ENCODE measurements around the gene SUPT5H. TPM values are rescaled to one million over a fixed set of nuclear protein-coding genes. Genes with fewer than 3 reads are reported as not detected.
A peak's percentile ranks its signal among the peaks of the same experiment; 100 is the strongest.

Gene SUPT5H
- total and polyA plus RNA-seq, 2 of the 13 experiments (the other 11 are each of a cell fraction or from before 2014, with no cell fraction given) = 48.2 to 51.7 TPM

GRCh38 chr19:39502640-39503417, 57.4 kb downstream of the SUPT5H start (continued):
- TF ChIP-seq KAT7 (CRISPR knock-in tag; IDR thresholded peaks at IDR 0.05; ENCODE audit: borderline replicate concordance) (no peak), ZNF484 (CRISPR knock-in tag; IDR thresholded peaks at IDR 0.05; ENCODE audit: borderline replicate concordance, low read depth) (peak; percentile 90), ONECUT2 (CRISPR knock-in tag; IDR thresholded peaks at IDR 0.05) (no peak), MED1 (CRISPR knock-in tag; IDR thresholded peaks at IDR 0.05) (peak; percentile 73; the same call in 1 of the 2 replicates), ZSCAN20 (CRISPR knock-in tag; IDR thresholded peaks at IDR 0.05; ENCODE audit: borderline replicate concordance) (peak; percentile 99), PAXIP1 (CRISPR knock-in tag; conservative IDR thresholded peaks at IDR 0.05) (no peak), ZNF44 (CRISPR knock-in tag; IDR thresholded peaks at IDR 0.05) (peak; percentile 46; the same call in 1 of the 2 replicates), ZFP1 (CRISPR knock-in tag; IDR thresholded peaks at IDR 0.05) (no peak), ZNF101 (CRISPR knock-in tag; IDR thresholded peaks at IDR 0.05; ENCODE audit: borderline replicate concordance, low read depth) (peak; percentile 96), ZNF558 (CRISPR knock-in tag; IDR thresholded peaks at IDR 0.05; ENCODE audit: borderline replicate concordance) (peak; percentile 98; the same call in 1 of the 2 replicates), TRIM22 (IDR thresholded peaks at IDR 0.05) (no peak), ZNF564 (CRISPR knock-in tag; IDR thresholded peaks at IDR 0.05) (peak; percentile 97), ZSCAN22 (CRISPR knock-in tag; IDR thresholded peaks at IDR 0.05) (peak; percentile 88; the same call in 1 of the 2 replicates), ZNF557 (CRISPR knock-in tag; IDR thresholded peaks at IDR 0.05) (peak; percentile 90; the same call in 1 of the 2 replicates), TP53 (CRISPR knock-in tag; conservative IDR thresholded peaks at IDR 0.05) (no peak), TBP (CRISPR knock-in tag; IDR thresholded peaks at IDR 0.05) (no peak), ZNF256 (CRISPR knock-in tag; conservative IDR thresholded peaks at IDR 0.05) (peak; percentile 90; the same call in 1 of the 2 replicates), HNRNPL (IDR thresholded peaks at IDR 0.05; ENCODE audit: low read depth, low read length) (no peak), SRF (IDR thresholded peaks at IDR 0.05; ENCODE audit: low read depth, low read length) (no peak), ZSCAN25 (CRISPR knock-in tag; IDR thresholded peaks at IDR 0.05) (peak; percentile 84), HOXA7 (CRISPR knock-in tag; IDR thresholded peaks at IDR 0.05) (peak; percentile 91; the same call in 1 of the 2 replicates), TGIF2 (CRISPR knock-in tag; IDR thresholded peaks at IDR 0.05) (0 out of 2 replicates have a peak, but pooled peaks have one; percentile 55), ZNF670 (CRISPR knock-in tag; IDR thresholded peaks at IDR 0.05; ENCODE audit: borderline replicate concordance) (peak; percentile 74; the same call in 1 of the 2 replicates), FOXA1 (IDR thresholded peaks at IDR 0.05) (no peak), FOXA1 (CRISPR knock-in tag; IDR thresholded peaks at IDR 0.05) (no peak), ZBTB21 (CRISPR knock-in tag; IDR thresholded peaks at IDR 0.05) (no peak), PREB (CRISPR knock-in tag; IDR thresholded peaks at IDR 0.05) (peak; percentile 93; the same call in 1 of the 2 replicates)
